NCI-H446 treated with DMSO at 0.1 percent for 48 hours (cell line): ENCODE data around the gene ZG16B.

Source experiments
- DNase-seq: peaks from one replicate; lab custom pipeline; 2025; lab: John Stamatoyannopoulos, UW

Gene ZG16B

DNA sequence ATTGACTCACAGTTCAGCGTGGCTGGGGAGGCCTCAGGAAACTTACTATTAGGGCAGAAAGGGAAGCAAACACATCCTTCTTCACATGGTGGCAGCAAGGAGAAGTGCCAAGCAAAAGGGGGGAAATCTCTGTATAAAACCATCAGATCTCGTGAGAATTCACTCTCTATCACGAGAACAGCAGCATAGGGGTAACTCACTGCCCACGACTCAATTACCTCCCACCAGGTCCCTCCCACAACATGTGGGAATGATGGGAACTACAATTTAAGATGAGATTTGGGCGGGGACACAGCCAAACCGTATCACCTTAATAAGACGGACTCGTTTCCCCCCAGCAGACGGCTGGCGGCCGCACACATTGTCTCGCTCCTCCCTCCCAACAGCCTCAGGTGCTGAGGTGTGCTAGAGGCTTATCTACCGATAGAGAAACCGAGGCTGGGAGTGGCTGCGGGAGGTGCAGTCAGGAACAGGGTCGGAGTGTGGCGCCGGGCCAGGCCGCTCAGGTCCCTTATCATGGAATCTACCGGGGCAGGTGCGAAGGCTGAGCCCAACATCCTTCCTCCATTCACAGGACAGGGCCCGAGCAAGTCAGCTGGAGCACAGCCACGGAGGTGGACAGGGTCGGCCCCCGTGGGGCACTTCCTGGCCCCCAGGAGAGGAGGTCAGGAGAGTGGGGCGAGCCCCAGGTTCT lies 4.9 kb upstream of the ZG16B start:
- DNase-seq: no peak

DNA sequence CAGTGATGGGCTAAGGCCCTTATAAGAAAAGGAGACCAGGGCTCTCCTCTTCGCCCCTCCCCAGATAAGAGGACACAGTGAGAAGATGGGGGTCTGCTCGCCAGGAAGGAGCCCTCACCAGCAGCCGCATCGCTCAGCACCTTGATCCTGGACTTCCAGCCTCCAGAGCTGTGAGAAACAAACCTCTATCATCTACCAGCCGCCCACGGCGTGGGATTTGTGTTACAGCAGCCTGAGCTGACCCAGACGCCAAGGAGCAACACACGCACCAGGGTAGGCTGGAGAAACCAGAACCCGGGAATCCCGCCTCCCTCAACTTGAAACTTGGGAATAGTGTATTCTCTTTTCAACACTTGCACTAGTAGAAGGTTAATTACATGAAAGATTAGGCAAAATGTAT lies 4.2 kb upstream of the ZG16B start:
- DNase-seq: no peak

DNA sequence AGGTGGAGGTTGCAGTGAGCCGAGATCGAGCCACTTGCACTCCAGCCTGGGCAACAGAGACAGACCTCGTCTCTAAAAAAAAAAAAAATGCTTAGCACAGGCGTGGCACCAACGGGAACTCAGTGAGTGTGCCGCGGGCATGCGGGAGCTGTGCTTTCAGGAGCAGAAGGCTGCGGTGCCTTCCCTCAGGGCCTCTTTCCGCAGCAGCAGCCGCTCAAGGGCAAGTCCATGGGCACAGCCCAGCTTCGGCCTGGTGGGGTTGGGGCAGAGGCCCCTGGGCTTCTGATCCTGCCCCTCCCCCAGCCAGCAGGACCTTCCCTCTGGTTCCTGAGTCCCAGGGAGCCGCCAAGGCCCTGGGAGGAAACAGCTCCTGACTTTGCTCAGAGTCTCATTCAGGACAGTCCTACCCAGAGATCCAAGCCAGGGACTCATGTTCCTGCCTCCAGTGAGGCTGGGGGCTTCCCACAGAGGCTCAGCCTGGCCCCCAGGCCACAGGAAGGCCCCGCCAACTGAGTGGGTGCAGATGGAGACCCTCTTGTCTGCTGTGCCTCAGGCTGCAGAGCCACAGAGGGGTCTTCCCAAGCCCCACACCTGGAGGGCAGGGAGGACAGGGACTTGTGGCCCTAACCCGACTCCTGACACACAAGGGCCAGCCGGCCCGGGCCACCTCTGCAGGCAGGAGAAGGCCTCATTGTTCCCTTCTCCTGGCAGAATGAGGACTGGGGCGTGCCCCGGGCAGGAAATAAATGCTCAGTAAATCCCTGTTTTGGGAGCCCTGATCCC lies 3.3 kb upstream of the ZG16B start:
- no peak for DNase-seq

DNA sequence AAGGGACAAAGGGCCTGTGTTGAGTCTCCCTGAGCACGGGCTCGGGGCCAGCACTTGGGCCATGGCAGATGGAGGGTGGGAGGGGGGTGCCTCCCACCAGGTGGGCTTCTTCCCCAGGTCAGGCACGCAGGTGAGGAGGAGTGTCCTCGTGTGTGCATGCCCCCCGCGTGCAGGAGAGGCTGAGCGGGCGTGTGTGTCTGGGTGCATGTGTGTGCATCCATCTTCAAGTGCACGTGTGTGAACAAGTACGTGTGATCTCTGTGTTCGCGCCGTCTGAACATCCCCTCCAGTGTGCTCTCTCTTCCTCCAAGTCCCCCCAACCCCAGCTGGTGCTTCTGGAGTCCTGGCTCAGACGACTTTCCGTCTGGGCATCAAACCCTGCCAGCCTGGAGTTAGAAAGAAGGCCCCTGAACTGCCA lies 2.7 kb upstream of the ZG16B start:
- DNase-seq: no peak

DNA sequence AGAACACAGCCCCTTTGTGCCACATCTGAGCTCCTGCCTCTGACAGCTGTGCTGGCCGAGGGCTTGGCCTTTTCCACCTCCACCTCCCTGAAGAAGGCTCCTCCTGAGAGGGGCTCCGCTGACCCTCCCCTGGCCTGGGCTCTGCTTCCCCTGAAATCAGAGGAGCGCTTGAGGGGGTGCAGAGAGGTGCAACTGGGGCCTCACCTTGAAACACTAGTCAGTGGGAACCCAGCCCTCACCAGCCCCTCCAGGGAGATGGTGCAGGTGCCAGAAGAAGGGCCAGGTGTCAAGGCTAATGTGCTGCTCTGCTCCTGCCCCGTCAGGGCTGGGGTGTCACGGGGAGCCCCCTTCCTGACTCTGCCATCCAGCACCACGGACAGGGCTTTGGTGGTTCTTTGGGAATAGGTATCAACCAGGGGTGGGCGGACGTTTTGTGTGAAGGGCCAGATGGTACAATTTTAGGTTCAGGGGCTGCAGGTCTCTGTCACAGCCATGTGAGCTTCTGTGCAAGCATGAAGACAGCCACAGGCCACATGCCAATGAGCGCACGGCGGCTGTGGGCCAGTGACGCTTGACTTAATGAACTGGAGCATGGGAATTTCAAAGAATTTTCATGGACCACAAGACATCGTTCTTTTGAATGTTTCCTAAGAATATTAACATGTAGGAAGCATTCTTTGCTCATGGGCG lies 2.1 kb upstream of the ZG16B start:
- DNase-seq: no peak

DNA sequence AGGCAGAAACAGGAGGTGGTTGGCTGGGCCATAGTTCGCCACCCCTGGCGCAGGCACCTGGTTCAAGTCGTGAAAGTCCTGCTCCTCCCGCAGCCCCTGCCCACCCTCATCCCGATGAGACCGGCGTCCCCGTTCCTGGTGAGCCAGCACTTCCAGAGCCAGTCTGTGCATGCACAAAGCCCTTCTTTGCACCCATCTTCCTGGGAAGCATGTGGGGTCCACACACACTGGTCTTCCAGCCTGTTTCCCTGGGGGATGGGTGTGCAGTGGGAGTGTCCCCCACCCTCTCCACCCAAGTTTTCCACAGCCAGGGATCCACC lies 1.6 kb upstream of the ZG16B start:
- DNase-seq: no peak

DNA sequence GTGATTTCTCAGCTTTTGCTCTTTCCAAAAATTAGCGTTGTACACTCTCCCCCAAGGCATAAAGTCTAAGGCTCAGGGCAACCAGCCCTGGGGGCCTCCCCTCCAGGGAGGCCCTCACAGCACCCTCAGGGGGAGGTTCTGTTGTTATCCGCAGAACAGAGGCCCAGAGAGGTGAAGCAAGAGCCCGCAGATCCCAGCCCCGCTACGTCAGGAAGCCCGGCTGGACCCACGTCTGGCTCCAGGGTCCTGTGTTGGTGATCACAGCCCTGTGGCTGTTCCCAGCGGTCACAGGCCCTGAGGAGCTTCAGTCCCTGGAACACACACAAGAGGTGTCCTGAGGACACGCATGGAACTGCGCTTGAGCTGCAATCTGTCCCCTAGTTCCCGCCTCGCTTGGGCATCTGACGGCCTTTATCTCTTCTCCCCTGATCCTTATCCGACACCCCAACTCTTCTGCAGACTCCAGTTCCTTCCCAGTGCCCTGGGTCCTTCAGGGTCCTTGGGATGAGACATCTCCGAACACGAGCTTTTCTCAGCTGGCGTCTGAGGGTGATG lies 1.1 kb upstream of the ZG16B start:
- DNase-seq: no peak

DNA sequence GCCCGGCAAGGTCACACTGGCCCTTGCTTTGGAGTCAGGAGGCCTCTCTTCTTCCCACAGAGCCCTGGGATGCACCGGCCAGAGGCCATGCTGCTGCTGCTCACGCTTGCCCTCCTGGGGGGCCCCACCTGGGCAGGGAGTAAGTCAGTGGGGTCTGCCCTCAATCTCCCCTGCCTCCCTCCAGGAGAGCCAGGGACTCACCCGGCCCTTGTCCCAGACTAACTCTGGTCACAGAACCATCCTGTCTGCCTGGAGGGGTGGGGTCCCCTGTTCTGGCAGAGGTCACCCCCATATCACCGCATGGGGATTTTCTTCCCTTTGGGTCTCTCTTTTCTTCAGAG lies 222 bp downstream of the ZG16B start:
- DNase-seq: no peak

DNA sequence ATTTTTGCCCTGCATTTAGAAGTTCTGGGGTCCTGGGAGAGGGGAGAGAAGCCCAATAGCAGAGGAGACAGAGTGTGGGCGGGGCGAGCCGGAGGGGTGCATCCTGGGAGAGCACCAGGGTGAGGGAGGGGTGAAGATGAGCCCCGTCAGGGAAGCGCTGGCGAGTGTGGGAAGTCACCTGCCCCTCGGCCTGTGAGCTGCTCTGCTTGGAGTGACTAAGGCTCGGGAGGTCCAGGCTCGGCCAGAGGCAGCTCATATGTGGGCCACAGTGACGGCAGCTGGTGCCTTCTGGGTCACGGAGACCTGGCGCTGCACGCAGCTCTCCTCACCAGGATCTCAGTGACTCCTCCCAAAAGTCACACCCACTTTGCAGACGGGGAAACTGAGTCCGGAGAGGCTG lies 1.1 kb downstream of the ZG16B start:
- no peak for DNase-seq

DNA sequence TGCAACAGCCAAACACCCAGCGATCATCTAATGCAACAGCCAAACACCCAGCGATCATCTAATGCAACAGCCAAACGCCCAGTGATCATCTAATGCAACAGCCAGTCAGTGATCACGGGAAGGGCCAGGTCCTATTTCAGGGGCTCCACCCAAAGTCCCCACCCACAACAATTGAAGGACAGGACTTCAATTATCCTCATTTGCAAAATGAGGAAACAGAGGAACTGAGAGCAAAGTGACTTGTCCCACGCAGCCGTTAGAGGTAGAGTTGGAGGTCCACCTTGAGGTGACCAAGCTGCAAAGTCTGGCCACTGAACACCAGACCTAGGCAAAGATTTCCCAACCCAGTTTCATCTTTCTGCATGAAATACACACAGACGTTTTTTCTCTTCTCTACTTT lies 3.7 kb downstream of the ZG16B start:
- no peak for DNase-seq

DNA sequence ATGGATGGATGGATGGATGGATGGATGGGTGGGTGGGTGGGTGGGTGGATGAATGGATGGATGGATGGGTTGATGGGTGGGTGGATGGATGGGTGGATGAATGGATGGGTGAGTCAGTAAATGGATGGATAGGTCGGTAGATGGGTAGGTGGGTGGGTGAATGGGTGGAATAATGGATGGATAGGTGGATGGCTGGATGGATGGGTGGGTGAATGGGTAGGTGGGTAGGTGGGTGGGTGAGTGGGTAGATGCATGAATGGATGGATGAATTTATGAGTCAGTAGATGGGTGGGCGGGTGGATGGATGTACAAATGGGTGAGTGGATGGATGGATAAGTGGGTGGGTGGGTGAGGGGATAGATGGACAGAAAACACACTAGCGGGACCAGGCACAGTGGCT lies 4.9 kb downstream of the ZG16B start:
- no peak for DNase-seq

DNA sequence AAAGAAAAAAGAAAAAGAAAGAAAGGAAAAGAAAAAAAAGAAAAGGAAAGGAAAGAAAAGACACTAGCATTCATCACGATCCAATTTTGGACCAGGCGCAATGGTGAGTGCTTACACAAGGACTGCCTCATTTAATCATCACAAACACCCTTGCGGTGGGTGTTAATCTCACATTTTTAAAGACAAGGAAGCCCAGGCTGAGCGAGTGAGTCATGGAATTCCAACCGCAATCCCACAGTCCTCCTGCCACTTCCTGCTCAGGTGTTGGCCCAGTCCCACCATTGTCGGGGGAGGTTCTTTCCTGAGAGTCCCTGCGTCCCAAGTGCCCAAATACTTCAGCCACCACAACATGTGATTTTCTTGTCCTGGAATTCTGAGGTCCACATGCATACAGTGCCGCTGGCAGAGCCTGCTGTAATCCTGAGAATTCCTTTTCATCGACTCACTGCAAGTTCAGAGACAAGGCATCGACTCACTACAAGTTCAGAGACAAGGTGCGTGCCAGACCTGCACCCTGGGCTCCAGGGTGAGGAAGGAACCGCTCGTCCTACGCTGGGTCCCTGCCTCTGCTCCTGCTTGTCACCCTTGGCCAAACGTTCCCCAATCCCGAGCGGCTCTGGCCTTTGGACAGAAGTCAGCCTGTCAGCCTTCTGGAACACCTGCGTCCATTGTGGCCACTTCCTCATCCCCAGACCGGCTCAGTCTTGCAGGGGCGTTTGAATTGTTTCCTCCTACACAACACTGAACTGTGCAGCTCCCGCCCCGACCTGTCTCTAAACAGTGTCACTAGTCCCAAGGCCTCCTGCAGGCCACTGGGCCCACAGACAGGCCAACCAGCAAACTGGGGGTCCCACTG lies 5.8 kb downstream of the ZG16B start:
- no peak for DNase-seq

DNA sequence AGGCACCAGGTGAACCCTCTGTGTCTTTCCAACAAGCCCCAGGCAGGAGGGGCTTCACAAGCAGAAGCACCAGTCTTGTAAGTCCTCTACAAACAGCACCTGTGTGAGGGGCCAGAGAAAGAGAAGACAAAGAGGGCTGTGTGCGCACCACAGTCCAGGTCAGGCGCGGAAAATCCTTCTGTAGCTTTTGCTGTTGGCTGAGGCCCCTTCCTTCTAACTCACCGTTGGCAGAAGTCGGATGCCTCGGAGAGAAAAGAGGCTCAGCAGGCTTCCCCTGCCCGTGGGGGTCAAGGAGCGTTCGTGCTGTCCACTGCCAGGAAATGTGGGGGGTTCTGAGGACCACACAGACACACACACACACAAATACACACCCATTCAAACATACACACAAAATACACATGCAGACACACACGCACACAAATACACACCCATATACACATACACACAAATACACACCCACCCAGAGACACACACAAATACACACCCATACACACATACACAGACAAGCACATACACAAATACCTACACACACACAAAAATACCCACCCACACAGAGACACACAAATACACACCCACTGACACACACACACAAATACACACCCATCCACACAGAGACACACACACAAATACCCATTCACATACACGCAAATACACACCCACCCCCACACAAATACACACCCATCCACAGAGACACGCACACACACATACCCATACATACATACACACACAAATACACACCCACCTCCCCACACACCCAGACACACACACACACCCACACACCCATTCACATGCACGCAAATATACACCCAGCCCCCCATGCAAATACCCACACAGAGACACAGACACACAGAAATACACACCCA lies 6.8 kb downstream of the ZG16B start:
- no peak for DNase-seq

DNA sequence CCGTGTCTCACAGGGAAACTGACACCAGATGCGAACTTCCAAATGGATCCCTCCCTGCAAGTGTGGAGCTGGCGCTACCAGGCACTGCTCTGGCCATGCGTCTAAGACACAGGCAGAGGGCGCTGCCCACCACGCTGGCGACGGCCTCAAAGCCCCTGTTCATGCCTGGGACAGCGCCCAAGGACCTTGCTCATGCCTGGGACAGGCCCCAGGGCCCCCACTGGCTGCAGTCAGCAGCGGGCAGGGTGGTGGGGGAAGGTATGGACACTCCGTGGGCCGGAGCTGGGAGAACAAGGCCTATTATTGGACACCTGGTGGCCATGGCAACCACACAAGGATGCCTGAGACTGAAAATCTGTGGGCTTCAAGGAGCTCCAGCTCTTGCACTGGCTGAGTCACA lies 8.8 kb downstream of the ZG16B start:
- peak; percentile 10 for DNase-seq

DNA sequence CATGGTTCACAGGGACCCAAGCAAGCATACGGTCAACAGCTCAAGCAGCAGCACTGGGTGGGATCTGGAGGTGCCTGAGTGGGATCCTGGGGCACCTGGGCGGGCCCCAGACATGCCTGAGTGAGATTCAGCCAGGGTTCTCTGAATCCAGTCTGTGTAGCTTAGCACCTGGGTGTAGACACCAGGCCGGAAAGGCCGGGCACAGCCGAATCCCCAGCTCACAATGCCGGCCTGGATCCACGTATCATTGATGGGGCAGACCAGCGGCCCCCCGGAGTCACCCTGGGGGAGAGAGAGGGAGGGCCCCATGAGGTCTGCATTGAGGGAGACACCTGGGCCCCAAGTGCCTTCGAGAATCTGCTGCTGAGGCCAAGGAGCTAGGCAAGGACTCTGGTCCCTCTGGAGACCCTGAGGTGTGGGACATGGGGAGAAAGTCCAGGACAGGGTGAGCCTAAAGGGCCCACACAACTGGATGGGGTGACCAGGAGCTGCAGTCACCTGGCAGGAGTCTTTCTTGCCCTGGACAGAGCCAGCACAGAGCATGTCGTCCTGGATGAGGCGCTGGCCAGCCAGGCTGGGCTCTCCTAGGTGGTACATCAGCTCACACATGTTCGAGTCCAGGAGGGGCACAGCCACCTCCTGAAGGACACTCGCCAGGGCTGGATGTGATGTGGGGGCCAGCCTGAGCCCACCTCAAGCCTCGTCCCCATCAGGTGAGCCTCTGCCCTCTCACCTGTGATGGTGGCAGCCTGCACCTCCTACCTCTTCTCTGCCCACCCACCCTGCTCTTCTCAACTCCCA lies 9.7 kb downstream of the ZG16B start:
- no peak for DNase-seq

DNA sequence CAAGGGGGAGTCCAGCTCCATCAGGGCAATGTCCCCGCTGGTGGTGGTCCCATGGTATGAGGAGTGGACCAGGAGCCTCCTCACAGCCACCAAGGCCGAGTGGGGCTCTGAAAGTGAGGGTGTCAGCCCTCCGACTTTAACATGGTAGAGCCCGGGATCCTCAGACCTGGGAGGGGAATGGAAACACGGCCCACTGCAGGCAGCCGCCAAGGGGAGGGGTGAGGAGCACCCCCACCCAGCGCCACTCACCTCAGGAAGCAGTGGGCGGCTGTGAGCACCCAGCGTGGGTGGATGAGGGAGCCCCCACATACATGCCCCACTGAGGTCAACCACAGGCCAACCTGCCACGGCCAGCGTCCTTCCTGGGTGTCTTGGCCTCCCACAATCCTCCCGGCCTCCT lies 10.8 kb downstream of the ZG16B start:
- no peak for DNase-seq

DNA sequence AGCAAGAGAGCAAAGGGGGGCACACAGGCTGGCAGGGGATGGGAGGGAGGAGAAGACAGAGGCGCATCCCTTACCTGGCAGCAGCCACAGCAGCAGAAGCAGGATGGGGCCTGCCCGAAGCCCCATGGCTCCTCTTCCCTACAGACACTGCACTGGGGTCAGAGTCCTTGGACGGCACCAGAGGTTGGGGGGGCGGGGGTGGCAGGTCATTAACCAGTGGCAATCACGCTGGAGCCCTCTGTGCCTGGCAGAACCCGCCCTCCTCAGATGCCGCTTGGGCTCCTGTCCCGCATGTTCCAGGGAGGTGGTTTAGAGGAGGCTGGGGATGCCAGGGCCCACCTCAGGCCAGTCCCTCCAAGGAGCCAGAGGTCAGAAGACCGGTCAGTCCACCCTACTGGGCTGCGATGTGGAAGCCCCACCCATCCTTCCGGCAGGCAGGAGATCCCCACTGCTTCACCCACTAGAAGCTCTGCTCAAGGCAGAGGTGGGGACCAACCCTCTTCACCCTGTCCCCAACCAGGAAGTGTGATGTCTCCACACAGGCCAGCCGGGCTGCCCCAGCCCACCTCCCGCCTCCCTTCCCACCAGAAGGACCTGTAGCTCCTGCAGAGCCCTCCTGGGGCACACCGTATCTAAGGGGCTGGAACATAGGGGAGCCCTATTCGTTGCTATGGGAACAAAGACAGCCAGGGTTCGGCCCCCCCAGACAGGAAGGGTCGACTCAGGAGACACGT lies 11.7 kb downstream of the ZG16B start:
- DNase-seq: no peak

DNA sequence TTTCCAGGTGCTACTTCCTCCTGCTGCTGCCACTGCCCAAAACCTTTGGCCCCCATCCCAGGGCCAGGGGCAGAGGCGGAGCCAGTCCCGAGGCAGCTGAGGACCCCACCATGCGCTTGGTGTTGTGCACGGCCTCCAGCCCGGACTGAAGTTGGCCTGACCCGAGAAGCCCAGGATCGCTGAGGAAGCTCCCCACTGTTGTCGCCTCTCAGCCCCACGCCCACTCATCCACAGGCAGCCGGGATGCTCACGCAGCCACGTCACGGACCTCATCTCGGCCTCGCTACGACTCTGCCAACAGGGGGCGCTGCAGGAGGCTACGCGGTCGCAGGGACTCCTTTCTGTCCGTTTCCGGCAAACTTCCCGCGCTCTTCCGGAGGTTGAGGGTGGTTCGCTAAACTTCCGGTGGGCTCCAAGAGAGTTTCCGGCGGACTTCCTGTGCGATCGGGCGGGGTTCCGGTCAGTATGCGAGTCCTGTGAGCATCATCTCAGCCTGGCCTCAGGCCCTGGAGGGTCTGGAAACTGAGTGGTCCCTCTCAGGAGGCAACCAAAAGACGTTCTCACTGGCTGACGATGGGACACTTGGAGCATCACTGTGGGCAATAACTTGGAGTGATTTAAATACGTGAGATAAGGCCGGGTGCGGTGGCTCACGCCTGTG lies 12.4 kb downstream of the ZG16B start:
- no peak for DNase-seq

DNA sequence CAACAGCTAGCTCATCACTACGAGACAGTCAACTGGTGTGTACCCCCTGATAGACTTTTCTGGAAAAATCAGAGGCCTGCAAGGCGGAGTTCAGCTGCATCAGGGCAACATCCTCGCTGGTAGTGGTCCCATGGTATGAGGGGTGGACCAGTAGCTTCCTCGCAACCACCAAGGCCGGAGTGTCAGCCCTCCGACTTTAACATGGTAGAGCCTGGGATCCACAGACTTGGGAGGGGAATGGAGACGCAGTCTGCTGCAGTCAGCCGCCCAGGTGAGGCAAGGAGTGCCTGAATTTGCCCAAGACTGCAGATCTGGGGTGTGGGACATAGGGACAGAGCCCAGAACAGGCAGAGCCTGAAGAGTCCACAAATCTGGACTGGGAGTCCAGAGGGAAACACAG lies 13.4 kb downstream of the ZG16B start:
- no peak for DNase-seq
